HEK293 (cell line): ENCODE results near the gene LUC7L.

Source experiments
- CTCF ChIA-PET: fragments of 350-600 bp; formaldehyde crosslinking; extraction: SDS; loops from one replicate; lab custom pipeline; 2021; ENCODE audit warnings: antibody characterized with exemption; lab: Yijun Ruan, JAX
- POLR2A ChIA-PET: fragments of 300-600 bp; formaldehyde crosslinking; extraction: SDS; loops from one replicate; lab custom pipeline; 2020; ENCODE audit warnings: antibody characterized with exemption, inconsistent platforms; lab: Yijun Ruan, JAX
- H3K27ac ChIP-seq: fragments of 200-500 bp; sonication (Bioruptor generic); 2 replicates; pipeline ENCODE4 v1.5.1; 2014; ENCODE audit warnings: low read depth, low read length, control low read depth, inconsistent platforms; ENCODE audit errors: extremely low read depth
- H3K36me3 ChIP-seq, 2 experiments: fragments of 200-500 bp in 1 of 2; sonication (Bioruptor generic) in 1 of 2; 1 replicate in 1 of 2; 2 replicates in 1 of 2; pipeline ENCODE4 v1.5.1; 2014 to 2017; ENCODE audit warnings: inconsistent platforms in 2 of 2, low read length in 2 of 2; ENCODE audit not compliant: control insufficient read depth in 2 of 2, insufficient read depth in 1 of 2
- H3K4me1 ChIP-seq: fragments of 200-500 bp; sonication (Bioruptor generic); 2 replicates; pipeline ENCODE4 v1.5.1; 2014; ENCODE audit warnings: mild to moderate bottlenecking, low read length, inconsistent platforms; ENCODE audit not compliant: control insufficient read depth, insufficient read depth
- H3K4me3 ChIP-seq: 2 replicates; pipeline ENCODE4 v1.5.1; 2011; ENCODE audit warnings: low read depth, mild to moderate bottlenecking, control low read depth, low read length, moderate library complexity
- H3K9me3 ChIP-seq: fragments of 200-500 bp; sonication (Bioruptor generic); 2 replicates; pipeline ENCODE4 v1.5.1; 2014; ENCODE audit warnings: low read depth, low read length, inconsistent platforms; ENCODE audit not compliant: control insufficient read depth, insufficient read depth
- ATF2 ChIP-seq: fragments of 450-650 bp; formaldehyde crosslinking; IDR thresholded peaks from 2 replicates; pipeline ENCODE4 v1.5.1; 2016; ENCODE audit warnings: missing biosample characterization, missing genetic modification characterization, low read depth
- HIC1 ChIP-seq: fragments of 450-650 bp; formaldehyde crosslinking; IDR thresholded peaks from 2 replicates; pipeline ENCODE4 v1.5.1; 2016; ENCODE audit warnings: missing biosample characterization, missing genetic modification characterization
- KLF8 ChIP-seq: fragments of 450-650 bp; formaldehyde crosslinking; IDR thresholded peaks from 2 replicates; pipeline ENCODE4 v1.5.1; 2016; ENCODE audit warnings: missing biosample characterization, missing genetic modification characterization
- MEIS1 ChIP-seq: sonication (generic); formaldehyde crosslinking; IDR thresholded peaks from 2 replicates; pipeline ENCODE4 v1.8.1; 2022; ENCODE audit warnings: missing genetic modification reagents, mild to moderate bottlenecking, borderline replicate concordance
- PRDM4 ChIP-seq: fragments of 450-650 bp; formaldehyde crosslinking; IDR thresholded peaks from 2 replicates; pipeline ENCODE4 v1.5.1; 2017; ENCODE audit warnings: missing biosample characterization, missing genetic modification characterization
- PRDM6 ChIP-seq: fragments of 450-650 bp; formaldehyde crosslinking; IDR thresholded peaks from 2 replicates; pipeline ENCODE4 v1.5.1; 2017; ENCODE audit warnings: missing biosample characterization, missing genetic modification characterization
- RBAK ChIP-seq: fragments of 450-650 bp; formaldehyde crosslinking; IDR thresholded peaks from 2 replicates; pipeline ENCODE4 v1.5.1; 2016; ENCODE audit warnings: missing biosample characterization, missing genetic modification characterization
- SCRT2 ChIP-seq: fragments of 450-650 bp; formaldehyde crosslinking; IDR thresholded peaks from 2 replicates; pipeline ENCODE4 v1.5.1; 2016; ENCODE audit warnings: missing biosample characterization, missing genetic modification characterization
- WT1 ChIP-seq: fragments of 450-650 bp; formaldehyde crosslinking; IDR thresholded peaks from 2 replicates; pipeline ENCODE4 v1.5.1; 2016; ENCODE audit warnings: missing biosample characterization, missing genetic modification characterization
- ZNF10 ChIP-seq: fragments of 450-650 bp; formaldehyde crosslinking; IDR thresholded peaks from 2 replicates; pipeline ENCODE4 v1.5.1; 2017; ENCODE audit warnings: missing biosample characterization, missing genetic modification characterization
- ZNF112 ChIP-seq: fragments of 450-650 bp; formaldehyde crosslinking; IDR thresholded peaks from 2 replicates; pipeline ENCODE4 v1.5.0; 2017; ENCODE audit warnings: missing biosample characterization, missing genetic modification characterization
- ZNF174 ChIP-seq: fragments of 450-650 bp; formaldehyde crosslinking; IDR thresholded peaks from 2 replicates; pipeline ENCODE4 v1.5.0; 2017; ENCODE audit warnings: missing biosample characterization, mild to moderate bottlenecking, missing genetic modification characterization
- ZNF223 ChIP-seq: fragments of 450-650 bp; formaldehyde crosslinking; IDR thresholded peaks from 2 replicates; pipeline ENCODE4 v1.5.1; 2016; ENCODE audit warnings: missing biosample characterization, missing genetic modification characterization
- ZNF23 ChIP-seq: fragments of 450-650 bp; formaldehyde crosslinking; IDR thresholded peaks from 2 replicates; pipeline ENCODE4 v1.5.1; 2016; ENCODE audit warnings: missing biosample characterization, missing genetic modification characterization, borderline replicate concordance
- ZNF280D ChIP-seq: fragments of 450-650 bp; formaldehyde crosslinking; IDR thresholded peaks from 2 replicates; pipeline ENCODE4 v1.5.1; 2016; ENCODE audit warnings: missing biosample characterization, missing genetic modification characterization
- ZNF324 ChIP-seq: fragments of 450-650 bp; formaldehyde crosslinking; IDR thresholded peaks from 2 replicates; pipeline ENCODE4 v1.5.1; 2016; ENCODE audit warnings: missing biosample characterization, missing genetic modification characterization
- ZNF423 ChIP-seq: fragments of 450-650 bp; formaldehyde crosslinking; IDR thresholded peaks from 2 replicates; pipeline ENCODE4 v1.5.1; 2016; ENCODE audit warnings: missing biosample characterization, missing genetic modification characterization
- ZNF514 ChIP-seq: fragments of 450-650 bp; formaldehyde crosslinking; IDR thresholded peaks from 2 replicates; pipeline ENCODE4 v1.5.1; 2016; ENCODE audit warnings: missing biosample characterization, missing genetic modification characterization
- ZNF521 ChIP-seq: fragments of 450-650 bp; formaldehyde crosslinking; IDR thresholded peaks from 2 replicates; pipeline ENCODE4 v1.5.1; 2017; ENCODE audit warnings: missing biosample characterization, mild to moderate bottlenecking, missing genetic modification characterization
- ZNF561 ChIP-seq: fragments of 450-650 bp; IDR thresholded peaks from 2 replicates; pipeline ENCODE4 v1.5.1; 2018; ENCODE audit warnings: missing biosample characterization, missing genetic modification characterization, borderline replicate concordance
- ZNF624 ChIP-seq: fragments of 450-650 bp; formaldehyde crosslinking; IDR thresholded peaks from 2 replicates; pipeline ENCODE4 v1.5.1; 2017; ENCODE audit warnings: missing biosample characterization, missing genetic modification characterization
- ZNF664 ChIP-seq: fragments of 450-650 bp; formaldehyde crosslinking; IDR thresholded peaks from 2 replicates; pipeline ENCODE4 v1.5.1; 2016; ENCODE audit warnings: missing biosample characterization, missing genetic modification characterization
- ZSCAN5A ChIP-seq: fragments of 450-650 bp; formaldehyde crosslinking; IDR thresholded peaks from 2 replicates; pipeline ENCODE4 v1.5.1; 2016; ENCODE audit warnings: missing biosample characterization, missing genetic modification characterization

LUC7L gene

GRCh38 chr16:187330-187729 is 41.9 kb downstream of the LUC7L start (continued):
- TF ChIP-seq HIC1 (tag by site-specific recombination) (peak; percentile 86), MEIS1 (CRISPR knock-in tag) (no peak), ZNF423 (no peak), ZNF514 (tag by site-specific recombination) (no peak)

GRCh38 chr16:185691-186090 is 43.6 kb downstream of the LUC7L start:
- Histone ChIP-seq H3K4me3 (no peak overlapping the region), H3K36me3 (peaks cover 8 to 44% of the 10 kb centered on the region in 2 experiments; a peak in 2 of 3 replicates), H3K9me3 (no peaks in the 10 kb centered on the region), H3K4me1 (peaks cover 3% of the 10 kb centered on the region; the same call in 1 of the 2 replicates), H3K27ac (no peak overlapping the region)
- ChIA-PET CTCF (no interaction called here), POLR2A (no interaction called here)
- TF ChIP-seq ZNF10 (no peak), ZNF23 (tag by site-specific recombination) (no peak), ZNF324 (tag by site-specific recombination) (no peak), WT1 (tag by site-specific recombination) (no peak), ZNF561 (tag by site-specific recombination) (no peak), KLF8 (tag by site-specific recombination) (no peak), ZNF174 (no peak), ATF2 (no peak), ZNF521 (tag by site-specific recombination) (no peak), PRDM6 (tag by site-specific recombination) (no peak), RBAK (no peak), ZNF664 (tag by site-specific recombination) (no peak), PRDM4 (tag by site-specific recombination) (no peak), ZNF624 (tag by site-specific recombination) (no peak), ZNF223 (tag by site-specific recombination) (no peak), ZNF280D (tag by site-specific recombination) (no peak), SCRT2 (tag by site-specific recombination) (no peak), ZSCAN5A (no peak), ZNF112 (tag by site-specific recombination) (no peak)
- TF ChIP-seq, all 188 proteins: peak for 0
